HG03558 (cell line): ENCODE results near the gene XRCC1.
"Not testable (repeated sequence)": the region's sequence is repeated elsewhere in the genome, so short reads cannot be mapped to it uniquely, and the experiment has no call there.

ENCODE experiments used
- ATAC-seq: cut with Tn5 transposase; IDR thresholded peaks from one replicate; pipeline ENCODE4 v1.9.1; 2021; ENCODE audit warnings: moderate number of reproducible peaks; ENCODE audit not compliant: unreplicated experiment; ENCODE audit errors: extremely low read depth

The XRCC1 gene

GRCh38 chr19:43548706-43549105, 26.6 kb downstream of the XRCC1 start:
- ATAC-seq, result no peak

GRCh38 chr19:43547926-43548325, 27.4 kb downstream of the XRCC1 start:
- ATAC-seq, result not testable (repeated sequence)

DNA sequence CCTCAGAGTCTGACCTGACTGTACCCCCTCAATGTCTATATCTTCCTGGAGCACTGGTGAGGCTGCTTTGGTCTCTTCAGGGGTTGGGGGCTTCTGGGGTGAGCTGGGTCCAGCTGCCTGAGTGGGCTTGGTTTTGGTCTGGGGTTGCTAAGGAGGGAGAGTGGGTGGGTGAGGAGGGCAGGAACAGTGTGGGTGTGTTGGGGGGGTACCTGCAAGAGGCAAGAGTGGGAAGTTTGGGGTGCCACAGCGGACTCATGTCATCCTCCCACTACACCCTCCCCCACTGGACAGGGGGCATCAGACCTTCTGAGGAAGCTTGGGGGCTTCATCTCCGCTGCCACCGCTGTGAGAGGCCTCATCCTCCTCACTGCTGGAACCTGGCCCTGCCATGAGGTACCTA, 28.7 kb downstream of the XRCC1 start:
- ATAC-seq, result no peak

DNA sequence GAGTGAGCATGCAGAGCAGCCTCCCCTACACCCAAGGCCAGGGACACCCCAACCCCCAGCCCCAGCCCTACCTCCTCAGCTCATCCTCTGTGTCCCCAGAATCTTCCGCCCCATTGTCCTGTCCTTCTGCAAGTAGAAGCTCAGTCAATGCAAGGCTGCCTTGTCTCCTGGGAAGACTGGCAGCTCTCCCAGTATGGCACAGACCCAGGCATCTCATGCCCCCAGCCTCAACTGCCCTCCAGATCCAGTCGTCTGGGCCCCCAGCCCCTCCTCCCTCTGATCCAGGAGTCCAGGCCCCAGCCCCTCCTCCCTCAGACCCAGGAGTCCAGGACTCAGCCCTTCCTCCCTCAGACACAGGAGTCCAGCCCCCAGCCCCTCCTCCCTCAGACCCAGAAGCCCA, 29.3 kb downstream of the XRCC1 start:
- ATAC-seq, result no peak

- no peak for ATAC-seq
Measured at GRCh38 chr19:43545276-43545675, 30.1 kb downstream of the XRCC1 start.

GRCh38 chr19:43544077-43544476, 31.2 kb downstream of the XRCC1 start:
- ATAC-seq, result no peak

- ATAC-seq, result no peak
Measured at GRCh38 chr19:43541920-43542650, 33.2 kb downstream of the XRCC1 start.

DNA sequence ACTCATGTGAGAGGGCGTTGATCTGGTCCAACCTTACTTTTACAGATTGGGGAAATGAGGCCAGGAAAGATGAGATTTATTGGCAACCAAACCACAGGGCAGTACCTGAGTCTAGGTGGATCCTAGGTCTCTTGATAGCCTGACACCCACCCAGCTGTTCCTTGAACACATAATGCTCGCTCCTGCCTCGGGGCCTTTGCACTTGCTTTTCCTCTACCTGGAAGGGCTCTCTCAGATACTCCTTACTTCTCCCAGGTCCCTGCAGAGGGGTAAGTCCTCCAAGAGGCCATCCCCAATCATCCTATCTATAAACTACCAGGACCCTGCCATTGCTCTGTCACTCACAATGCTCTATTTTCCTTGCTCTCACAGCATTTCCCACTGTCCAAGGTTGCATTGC, 34.9 kb downstream of the XRCC1 start:
- ATAC-seq, result no peak

GRCh38 chr19:43538922-43539321, 36.4 kb downstream of the XRCC1 start:
- ATAC-seq, result no peak

GRCh38 chr19:43534816-43535761, 40.2 kb downstream of the XRCC1 start:
- no peak for ATAC-seq

DNA sequence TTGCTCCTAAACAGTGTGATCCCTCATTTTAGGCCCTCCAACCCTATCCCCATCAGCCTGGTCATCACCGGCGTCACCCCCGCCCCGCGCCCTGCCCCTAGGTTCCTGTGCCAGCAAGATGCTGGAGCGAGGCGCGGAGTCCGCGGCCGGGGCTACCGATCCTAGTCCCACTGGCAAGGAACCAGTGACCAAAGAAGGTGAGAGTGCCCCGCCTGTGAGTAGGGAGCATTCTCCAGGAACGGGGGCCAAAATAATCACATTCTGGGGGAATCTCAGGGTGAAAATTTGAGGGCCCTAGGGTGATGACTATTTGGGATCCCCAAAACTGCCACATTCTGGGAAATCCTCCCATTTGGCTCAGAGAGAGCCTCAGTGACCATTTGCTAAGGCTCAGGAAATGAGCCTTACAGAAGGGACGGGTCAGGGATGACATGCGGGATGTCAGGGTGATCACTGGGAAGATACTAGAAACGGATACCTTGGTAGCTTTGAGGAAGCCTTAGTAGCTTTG, 41.0 kb downstream of the XRCC1 start:
- ATAC-seq, result no peak

GRCh38 chr19:43533546-43534304, 41.6 kb downstream of the XRCC1 start:
- peak; percentile 24 for ATAC-seq

GRCh38 chr19:43532962-43533545, 42.3 kb downstream of the XRCC1 start, which contains the start of gene ZNF575:
Gene ZNF575 (plus strand): TSS chr19:43533188. CDS start chr19:43534423, 1,235 bp downstream.
- peak; percentile 41 for ATAC-seq

DNA sequence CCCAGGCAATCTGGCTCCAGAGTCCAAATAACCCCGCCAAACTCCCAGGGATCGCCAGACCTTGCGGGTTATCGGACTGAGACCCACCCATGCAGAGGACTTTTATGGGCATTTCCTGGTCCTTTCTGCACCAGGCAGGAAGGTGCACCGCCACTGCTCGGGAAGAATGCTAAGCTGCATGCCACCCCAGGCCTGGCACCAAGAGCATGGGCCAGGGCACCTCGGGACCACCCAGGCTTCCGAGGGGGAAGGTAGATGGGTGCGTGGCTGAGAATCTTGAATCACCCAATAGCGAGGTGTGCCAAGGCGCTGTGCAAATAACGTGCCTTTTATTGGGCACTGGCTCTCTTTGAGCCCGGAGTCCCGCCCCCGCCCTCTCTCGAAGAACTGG, 42.8 kb downstream of the XRCC1 start:
- ATAC-seq, result peak; percentile 11

DNA sequence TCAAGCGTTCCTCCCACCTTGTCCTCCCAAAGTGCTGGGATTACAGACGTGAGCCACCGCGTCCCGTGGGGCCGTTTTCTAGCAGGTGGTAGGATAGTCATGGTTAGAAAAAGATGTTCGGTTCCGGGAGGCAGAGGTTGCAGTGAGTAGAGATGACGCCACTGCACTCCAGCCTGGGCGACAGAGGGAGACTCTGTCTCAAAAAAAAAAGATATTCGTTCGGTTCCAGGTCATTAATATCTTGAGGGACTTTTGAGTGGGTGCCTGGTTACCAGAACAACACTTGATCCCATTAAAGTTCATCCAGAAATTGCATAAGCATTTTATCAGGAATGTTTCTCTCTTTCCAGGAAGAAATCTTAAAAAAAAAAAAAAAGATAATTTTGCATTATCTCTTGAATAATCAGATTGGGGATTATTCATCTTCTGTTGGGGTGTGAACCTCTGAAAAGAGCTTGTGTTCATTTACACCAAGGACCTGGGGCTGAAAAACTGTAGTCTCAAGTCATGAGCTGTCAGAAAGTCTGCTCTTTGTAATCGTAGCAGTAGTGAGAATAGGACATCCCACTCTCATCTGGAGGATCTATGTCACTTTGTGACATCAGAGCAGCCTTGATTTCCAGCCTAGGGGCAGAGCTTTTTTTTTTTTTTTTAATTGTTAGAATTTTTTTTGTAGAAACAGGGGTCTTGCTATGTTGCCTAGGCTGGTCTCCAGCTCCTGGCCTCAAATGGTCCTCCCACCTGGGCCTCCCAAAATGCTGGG, 47.3 kb downstream of the XRCC1 start:
- no peak for ATAC-seq

DNA sequence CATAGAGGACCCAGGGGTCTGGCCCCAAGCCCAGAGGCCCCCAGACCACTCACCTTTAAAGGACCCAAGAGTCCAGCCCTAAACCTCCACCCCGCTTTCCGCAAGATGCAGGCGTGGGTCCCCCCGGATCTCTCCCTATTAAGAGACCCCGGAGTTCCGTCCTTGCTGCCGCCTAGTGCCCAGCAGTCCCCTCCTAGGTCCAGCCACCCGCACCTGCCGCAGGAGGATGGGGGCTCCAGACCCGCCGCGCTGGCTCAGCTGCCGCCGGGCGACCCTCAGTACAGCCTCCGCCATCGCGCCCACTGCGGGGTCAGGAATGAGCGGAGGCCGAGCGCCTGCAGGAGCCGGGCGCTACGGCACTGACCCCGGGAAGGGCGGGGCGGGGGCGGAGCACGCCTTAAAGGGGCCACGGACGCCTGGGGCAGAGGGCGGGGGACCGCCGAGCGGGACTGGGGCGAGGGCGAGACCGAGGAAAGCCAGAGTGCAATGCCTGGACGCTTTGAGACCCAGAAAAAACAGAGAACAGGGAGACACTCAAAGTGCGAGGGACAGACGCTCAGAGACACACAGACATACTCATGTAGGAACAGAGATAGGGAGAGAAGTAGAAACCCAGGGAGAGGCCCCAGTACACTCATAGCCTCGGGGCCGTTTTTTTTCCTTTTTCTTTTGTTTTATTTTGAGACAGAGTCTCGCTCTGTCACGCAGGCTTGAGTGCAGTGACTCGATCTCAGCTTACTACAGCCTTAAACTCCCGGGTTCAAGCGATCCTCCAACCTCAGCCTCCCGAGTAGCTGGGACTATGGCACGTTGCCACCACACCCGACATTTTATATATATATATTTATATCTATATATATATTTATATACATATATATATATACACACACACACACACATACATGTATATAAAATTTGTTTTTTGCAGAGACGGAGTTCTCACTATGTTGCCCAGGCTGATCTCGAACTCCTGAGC, 48.2 kb downstream of the XRCC1 start, which contains the start of gene ETHE1:
ETHE1 (minus strand) TSS at position 318 of the 976 bp plus-strand sequence; CDS start at position 294, 24 bp downstream.
- no peak for ATAC-seq

- ATAC-seq, result no peak
Measured at GRCh38 chr19:43525836-43526771, 49.2 kb downstream of the XRCC1 start.
